ENCODE measurements around the gene FBXO42.

FBXO42 gene

DNA sequence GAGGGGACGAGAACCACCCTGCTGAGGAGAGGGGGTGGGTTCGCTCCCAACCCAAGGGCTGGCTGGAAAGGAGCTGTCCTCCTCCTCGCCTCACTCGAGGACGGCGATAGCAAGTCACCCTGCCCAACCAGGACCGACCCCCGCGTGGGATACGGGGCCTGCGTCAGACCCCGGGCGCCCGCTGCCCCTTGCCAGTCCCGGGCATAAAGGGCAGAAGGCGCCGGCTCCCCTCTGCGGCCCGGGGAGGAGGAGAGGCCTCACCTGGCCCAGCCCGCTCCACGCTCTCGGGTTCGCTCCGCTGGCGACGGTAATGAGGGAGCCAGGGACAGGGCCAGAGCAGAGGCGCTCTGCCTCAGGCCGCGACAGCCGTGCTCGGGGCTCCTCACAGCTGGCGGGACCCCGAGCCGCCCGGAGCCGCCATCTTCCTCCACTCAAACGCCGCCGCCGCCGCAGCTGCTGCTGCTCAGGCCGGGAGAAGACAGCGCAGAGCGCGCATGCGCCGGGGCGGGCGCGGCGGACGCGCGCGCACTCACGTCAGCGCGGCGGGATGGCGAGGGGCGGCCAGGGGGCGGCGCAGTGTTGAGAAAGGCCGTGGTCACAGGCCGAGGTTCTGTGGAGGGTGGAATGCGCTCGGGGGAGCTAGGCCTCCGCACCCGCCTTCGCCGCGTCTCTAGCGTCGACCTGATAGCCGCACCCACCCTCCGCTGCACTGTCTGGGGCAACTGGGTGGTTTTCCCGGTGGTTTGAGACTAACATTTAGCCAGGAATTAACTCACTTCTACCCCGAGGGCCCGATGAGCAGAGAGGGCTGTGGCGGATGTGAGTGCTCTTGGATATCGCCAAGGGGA is at the start of gene FBXO42:
Gene FBXO42 (minus strand): TSS at position 487 of the 848 bp plus-strand sequence. CDS start 37,062 bp downstream, outside the sequence.
- FAIRE-seq: no peak

DNA sequence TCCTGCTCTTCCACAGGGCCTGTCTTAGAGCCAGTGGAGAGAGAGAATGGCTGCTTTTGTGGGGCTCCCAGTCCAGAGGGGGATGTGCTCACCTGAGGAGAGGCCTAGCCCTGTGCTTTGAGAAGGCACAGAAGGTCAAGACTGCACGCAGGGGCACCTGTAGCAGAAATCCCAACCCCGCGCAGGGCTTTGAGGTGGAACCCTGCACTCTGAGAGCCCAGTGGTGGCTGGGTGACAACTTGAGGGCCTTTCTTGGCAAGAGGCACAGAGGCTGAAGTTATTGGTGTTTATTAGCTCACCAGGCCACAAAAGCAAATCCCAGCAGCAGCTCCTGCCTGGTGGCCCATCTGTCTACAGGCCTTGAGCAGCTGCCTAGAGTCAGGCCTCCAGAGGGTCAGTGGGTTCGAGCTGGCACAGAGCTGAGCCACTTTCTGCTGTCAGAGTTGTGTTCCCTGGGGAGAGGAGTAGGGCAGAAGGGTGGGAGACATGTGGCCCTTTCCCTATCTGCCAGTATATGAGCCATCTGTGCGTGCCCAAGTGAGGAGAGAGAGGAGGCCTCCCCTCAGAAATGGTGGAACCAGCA is 46.2 kb upstream of the FBXO42 start:
- FAIRE-seq: no peak

DNA sequence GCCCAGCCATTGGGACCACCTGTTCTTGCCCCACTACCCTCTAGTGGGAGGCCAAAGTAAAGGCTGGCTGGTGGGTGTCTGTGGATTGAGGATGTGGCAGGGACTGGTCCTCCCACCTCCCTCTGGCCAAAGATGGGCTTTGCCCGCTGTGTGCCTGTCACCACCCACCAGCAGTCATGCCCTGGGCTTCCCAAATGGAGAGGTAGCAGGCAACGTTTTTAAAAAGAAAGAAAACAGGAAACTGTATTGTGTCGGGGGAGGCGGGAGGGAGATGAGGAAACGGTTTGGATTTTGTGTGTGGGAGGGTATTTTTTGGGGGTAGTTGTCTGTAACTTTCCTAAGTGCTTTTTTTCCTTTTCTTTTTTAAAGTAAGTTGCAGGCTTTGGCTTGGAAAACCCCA is 44.8 kb upstream of the FBXO42 start:
- FAIRE-seq: no peak

DNA sequence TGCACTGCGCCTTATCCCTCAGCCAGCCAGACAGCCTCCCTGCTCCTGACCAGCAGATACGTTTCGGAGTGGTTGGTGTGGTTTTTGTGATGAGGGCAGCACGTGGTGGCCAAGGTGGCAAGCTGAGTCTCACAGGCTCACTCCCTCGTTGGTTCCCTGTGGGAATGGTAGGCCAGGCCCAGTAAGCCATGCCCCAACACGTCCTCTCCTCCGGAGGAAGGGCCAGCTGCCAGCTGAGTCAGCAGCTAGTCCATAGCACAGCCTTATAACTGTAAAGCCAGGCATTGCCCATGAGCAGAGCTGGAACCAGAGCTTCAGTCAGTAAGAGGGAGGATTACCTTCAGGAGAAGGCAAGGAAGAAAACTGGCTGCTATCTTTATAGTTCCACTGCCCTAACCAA is 44.3 kb upstream of the FBXO42 start:
- no peak for FAIRE-seq

DNA sequence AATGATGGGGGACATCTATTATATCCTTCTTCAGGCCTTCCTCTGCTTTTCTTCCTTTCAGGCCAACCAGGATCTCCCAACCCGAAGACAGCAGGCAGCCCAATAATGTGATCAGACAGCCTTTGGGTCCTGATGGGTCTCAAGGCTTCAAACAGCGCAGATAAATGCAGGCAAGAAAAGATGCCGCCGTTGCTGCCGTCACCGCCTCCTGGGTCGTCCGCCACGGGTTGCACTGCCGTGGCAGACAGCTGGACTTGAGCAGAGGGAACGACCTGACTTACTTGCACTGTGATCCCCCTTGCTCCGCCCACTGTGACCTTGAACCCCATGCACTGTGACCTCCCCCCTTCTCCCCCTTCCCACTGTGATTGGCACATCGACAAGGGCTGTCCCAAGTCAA is 42.7 kb upstream of the FBXO42 start:
- FAIRE-seq: no peak

DNA sequence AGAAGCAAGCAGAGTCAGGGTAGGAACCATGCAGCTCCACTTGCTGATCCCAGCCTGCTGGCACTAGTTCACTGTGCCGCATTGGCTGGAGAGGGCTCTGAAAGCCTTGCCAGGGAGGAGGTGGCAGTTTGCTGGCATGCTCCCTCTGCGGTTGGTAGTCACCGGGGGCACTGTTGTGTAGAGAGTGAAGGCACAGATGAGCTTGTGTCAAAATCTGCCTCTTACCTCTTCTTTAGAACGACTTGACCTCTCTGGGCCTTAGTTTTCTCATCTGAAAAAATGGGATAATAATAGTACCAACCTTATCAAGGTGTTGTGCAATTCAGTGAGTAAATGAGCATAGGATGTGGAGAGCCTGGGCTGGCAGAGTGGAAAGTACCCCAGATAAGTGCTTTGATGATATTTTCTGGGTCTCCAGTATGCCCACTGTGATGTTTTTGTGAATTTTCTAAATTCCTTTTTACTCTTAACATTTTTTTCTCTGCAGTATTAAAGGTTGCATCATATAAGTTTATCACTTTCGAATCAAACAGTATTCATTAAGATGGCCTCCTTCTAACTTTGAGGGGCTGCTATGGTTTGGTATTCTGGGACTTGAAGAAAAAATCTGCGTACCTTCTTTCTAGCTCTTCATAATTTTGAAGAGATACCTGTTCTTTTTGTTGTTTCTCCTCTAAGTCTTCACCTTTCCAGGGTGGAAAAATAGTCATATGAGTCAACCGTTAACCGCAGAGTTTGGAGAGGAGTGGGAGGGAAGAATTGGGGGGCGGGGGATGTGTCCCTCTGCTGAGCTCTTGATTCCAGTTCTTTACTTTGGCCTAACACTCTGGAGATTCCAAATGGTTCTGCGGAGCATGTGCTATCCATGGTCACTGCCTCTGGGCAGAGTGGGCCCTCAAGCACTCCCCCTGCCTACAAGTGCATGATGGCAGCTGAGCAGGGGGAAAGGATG is 41.6 kb upstream of the FBXO42 start:
- FAIRE-seq: no peak

DNA sequence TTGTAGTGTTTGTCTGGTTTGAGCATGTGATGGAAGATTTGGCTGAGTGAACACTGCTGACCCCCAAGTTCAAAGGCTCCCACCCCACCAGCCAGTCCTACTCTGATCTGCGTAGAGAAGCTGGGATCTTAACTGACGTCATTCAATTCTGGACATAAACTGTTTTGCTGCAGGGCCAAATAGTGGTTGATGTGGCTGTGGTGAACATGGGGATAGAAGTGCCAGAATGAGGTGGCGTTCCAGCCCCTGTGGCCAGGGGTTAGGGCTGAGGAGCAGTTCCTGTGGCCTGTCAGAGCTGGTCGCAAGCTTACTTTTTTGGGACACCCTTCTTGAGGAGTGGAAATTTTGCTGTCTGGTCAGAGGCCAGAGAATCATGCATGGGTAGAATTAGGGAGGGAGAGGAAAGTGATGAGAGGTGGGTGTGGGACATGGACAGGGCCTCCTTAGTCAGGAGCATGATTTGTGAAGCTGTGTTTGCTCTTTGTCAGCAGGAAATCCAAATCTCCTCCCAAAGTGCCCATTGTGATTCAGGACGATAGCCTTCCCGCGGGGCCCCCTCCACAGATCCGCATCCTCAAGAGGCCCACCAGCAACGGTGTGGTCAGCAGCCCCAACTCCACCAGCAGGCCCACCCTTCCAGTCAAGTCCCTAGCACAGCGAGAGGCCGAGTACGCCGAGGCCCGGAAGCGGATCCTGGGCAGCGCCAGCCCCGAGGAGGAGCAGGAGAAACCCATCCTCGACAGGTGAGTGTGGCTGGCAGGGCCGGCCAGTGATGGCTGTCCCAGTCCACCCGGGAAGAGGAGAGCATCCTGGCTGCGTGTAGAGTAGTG is 40.7 kb upstream of the FBXO42 start:
- FAIRE-seq: no peak

DNA sequence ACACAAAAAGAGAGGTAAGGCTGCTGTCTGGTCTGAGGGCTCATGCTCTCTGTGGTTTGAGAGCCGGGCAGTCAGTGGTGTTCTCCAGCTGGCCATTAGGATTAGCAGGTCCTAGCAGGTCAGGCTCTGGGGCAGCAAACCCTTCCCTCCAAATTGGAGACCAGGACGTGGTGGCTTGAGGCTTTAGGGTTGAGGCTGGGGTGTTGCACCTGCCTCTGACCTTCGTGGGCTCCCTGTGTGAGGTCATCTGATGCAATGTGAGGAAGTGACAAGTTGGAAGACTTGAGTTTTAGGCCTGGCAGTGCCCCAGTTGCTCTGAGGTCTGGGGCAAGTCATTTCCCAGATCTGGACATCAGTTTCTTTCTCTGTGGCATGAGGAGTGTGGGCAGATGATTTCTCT is 39.1 kb upstream of the FBXO42 start:
- FAIRE-seq: no peak

DNA sequence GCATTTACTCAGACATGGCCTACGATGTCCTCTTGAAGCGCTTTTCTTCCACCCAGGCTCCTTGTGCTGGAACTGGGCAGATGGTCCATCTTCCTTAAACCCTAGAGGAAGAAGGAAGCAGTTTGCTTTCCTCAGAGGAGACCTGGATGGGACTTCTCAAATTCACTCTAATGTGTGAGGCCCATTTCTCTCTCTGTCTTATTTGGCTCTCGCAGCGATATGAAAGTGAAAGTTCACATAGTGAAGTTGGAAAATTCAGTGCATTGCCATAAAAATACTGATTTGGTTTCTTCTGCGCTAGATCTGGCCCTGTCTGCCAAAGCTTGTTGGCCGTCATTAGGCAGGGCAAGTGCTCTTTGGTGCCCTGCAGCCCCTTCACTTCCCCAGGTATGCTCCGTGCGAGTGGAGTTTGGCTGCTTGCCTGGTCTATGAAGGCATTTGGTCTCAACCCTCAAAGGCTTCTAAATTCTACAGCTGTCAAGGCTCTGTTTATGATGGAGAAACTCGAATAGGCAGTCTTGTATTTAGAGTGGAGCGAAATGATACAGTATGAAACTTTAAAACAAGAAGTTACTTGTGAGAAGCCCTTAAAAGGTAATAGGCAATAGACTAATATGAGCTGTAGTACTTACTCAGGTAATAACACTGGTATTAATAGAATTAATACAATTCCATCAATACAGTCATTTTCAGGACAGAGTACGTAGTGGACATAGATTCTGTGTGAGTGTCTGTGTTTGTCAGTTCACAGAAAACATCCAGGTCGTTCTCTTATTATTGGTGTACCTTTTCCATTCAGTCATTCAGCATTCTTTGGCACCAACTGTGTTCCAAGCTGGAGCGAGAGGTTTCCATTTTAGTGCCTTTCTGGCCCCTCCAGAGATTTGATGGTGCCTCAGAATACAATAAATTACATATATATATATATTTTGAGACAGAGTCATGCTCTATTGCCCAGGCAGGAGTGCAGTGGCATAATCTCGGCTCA is 35.2 kb upstream of the FBXO42 start:
- FAIRE-seq: no peak

DNA sequence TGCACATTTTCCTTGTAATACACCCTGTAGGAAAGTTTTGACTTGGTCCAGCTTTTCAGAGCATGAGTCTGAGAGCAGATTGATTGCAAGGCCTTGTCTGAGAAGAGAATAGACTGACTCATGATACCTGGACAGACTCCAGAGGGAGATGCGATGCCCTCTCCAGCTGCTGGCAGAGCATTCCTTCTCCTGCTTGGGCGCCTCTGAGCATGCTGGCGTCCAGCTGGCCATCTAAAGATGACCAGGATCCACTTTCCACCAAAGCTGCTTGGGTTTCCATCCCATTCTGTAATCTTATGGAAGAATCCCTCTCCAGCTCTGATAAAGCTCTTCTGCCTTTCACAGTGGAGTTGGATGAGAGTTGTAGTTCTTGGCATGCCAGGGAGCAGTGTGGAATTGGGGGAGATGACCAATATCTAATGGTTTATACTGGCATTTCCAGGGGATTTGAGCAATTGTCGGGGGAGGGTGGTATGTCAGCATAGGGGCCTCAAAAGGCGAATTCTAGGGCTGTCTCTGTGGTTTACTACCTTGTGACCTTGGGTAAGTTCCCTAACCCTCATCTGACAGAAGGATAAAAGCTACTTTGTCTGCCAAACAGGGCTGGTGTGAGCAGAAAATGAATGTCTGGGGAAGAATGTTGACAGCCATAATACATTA is 34.3 kb upstream of the FBXO42 start:
- no peak for FAIRE-seq

DNA sequence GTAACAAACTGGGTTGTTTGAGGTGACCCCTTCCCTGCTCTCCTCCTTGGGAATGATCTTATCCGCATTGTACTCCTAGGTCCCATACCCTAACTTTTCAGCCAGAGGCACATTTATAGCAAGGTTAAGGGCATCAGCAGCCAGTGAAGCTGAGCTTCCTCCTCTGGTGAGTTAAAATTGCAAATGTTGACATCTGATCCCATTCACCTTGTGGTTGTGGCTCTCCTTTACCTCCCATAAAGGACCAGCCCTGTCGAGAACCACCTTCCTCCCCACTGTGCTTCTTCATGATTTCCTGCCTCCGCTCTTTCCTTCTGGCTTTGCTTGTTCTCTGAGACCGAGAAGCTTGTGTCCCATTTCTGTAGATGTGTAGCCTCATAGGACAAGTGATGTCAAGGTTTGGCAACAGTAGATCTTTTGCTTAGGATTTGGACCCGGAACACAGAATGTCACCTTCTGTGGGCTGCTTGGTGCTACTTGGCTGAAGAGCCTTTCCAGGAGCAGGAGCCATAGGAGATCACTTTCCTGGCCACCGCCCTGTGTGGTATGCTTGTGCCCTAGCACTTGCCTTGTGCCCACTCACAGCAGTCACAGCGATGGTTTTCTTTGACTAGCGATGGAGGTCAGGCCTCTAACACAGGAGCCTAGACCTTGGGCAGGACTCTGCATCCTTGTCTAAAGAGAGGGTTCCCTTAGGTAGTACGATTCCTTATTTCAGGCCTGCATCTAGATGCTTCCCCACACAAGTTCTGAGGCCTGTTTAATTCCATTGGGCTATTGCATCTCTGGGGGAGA is 33.6 kb upstream of the FBXO42 start:
- no peak for FAIRE-seq

DNA sequence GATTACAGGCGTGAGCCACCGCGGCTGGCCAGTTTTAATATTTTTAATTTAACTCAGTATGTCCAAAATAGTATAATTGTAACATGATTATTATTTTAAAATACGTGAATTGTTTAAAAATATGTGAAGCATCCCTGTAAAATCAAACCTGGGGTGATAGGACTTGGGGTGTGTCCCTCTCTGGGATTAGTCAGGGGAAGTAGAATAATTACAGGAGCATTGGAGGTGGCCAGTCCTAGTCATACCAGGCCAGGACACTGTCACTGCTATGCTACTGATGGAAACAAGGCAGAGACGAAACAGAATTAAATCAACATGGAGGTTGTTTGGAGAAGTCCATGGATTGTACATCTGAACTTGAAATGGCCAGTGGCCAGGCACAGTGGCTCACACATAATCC is 31.6 kb upstream of the FBXO42 start:
- no peak for FAIRE-seq

DNA sequence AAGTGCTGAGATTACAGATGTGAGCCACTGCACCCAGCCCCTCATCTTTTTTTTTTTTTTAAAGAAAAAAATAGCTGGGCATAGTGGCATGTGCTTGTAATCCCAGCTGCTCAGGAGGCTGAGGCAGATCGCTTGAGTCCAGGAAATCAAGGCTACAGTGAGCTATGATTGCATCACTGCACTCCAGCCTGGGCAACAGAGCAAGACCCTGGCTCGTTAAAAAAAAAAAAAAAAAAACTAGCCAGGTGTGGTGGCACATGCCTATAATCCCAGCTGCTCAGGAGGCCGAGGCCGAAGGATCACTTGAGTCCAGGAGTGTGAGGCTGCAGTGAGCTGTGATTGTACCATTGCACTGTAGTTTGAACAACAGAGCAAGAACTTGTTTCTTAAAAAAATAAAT is 28.6 kb upstream of the FBXO42 start:
- no peak for FAIRE-seq

DNA sequence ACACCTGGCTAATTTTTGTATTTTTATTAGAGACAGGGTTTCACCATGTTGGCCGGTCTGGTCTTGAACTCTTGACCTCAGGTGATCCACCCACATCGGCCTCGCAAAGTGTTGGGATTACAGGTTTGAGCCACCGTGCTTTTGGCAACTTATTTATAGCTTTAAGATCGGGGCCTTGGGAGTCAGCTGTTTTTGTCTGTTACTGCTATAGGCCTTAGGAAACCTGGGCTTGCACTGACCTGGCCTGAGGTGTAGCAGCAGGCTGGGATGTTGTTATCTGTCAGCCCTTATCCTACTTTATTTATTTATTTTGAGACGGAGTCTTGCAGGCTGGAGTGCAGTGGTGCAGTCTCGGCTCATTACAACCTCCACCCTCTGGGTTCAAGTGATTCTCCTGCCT is 26.2 kb upstream of the FBXO42 start:
- no peak for FAIRE-seq

DNA sequence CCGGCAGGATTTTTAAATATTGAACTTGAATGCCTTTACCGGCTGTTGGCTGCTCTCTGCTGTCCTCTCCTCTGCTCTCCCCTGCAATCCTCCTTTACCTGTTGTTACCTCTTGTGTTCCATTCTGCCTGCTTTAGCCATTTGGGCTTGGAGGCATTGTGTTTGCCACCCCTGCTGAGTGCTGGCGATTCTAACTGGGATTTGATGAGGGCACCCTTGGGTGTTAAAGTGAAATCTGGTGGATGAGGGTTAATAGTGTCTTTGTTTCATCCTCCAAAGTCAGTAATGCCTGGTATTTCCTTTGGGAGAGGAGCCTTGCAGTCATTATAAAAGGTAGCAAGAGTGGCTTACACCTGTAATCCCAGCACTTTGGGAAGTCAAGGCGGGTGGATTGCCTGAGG is 24.7 kb upstream of the FBXO42 start:
- no peak for FAIRE-seq

DNA sequence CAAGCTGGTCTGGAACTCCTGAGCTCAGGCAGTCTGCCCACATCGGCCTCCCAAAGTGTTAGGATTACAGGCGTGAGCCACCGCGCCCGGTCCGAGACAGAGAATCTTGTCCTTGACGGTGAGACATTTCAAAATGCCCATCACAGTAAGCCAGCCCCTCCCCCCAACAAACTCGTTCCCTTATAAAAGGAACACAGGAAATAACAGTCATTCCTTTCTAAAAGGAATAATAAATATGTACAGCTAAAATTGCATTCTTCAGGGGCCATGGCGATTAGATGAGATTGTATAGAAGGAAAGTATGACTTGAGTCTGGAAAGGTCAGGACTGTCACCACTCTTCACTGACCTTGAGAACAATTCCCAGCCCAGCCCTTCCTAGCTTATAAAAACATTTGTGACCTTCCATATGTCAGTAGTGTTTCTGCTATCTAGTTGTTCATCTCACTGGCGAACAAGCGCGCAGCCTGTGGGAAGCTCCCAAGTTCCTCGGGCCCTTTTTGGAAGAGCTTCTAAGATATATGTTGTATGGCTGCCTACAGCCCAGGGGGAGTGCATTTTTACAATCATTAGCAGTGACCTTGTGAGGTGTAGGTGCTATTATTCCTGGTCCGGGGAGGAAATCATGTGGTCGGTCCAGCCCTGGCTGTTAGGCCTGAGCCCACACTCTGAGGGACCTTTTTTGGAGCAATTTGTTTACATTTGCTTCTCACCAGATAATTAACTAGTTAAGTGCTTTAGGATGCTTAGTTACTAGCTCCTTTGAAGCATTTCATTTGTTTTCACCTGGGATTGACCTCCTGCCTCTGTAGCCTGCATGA is 23.5 kb upstream of the FBXO42 start:
- no peak for FAIRE-seq

DNA sequence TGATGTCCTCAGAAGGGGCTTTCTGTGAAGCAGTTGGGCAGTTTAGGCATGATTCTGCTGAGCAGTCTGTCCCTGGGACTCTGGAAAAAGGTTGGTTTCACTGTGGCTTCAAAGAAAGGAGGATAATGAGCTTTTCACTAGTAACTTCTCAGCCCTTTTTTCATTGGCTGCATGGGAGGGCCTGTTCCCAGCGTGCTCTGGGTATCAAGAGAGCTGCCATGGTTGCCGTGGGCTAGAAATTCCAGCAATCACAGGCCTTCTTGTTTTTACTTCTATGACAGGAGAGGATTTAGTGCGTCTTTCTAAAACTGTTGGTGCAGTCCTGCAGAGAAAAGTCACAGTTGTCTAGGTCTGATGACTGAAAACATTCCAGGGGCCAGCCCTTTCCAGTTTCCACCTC is 22.0 kb upstream of the FBXO42 start:
- FAIRE-seq: no peak

DNA sequence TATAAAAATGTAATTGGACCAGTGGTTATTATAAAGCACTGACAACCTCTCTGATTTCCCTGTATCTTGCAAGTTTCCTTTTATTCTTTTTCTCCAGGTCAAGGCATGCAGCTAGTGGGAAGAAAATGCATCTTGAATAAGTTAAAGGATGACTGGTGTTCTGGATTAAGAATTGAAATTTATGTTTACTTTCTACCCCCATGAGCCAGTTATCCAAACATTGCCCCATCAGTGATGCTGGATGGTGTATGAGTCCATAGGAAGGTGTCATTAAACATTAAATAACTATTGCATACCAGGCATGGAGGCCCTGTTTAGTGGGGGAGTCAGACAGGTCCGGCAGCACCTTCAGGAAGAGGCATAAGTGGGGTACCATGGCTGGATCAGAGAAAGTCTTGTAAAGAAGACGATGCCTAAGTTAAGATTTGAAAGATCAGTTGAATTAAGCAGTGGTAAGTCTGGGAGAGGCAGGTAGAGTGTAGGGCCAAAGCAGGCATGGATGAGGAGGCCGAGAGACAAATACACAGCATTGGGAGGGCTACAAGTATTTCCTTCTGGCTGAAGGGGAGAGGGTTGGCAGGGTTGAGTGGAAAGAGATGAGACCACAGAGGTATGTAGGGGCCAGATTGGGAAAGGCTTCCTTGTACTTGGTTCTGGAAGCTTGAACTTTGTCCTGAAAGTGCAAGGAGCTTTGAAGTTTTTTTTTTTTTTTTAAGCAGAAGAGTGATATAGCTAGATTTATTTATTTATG is 20.4 kb upstream of the FBXO42 start:
- FAIRE-seq: no peak

Measured in endometrium (tissue), 2 donors.